ENCODE data around the gene MGAT3. TPM values are rescaled to one million over a fixed set of nuclear protein-coding genes. Genes with fewer than 3 reads are reported as not detected.
A peak's percentile ranks its signal among the peaks of the same experiment; 100 is the strongest.
"Not testable (repeated sequence)": the region's sequence is repeated elsewhere in the genome, so short reads cannot be mapped to it uniquely, and the experiment has no call there.

The MGAT3 gene
- total and polyA plus RNA-seq, 2 donors, result 4.2 to 4.8 TPM

- Histone ChIP-seq H3K4me3 (ENCODE audit: low read depth, low read length) (peak within 1 kb of the TSS; percentile 91), H3K4me1 (ENCODE audit: insufficient read depth) (peaks cover 4% of the 10 kb centered on the region), H3K27ac (ENCODE audit: low read depth) (peak within 1 kb of the TSS; percentile 84), H3K36me3 (ENCODE audit: insufficient read depth) (no peaks in the 10 kb centered on the region)
- under 1% methylated on average over 58 of the region's 58 CpGs for WGBS
- DNase-seq (ENCODE audit: extremely low spot score), result peak; percentile 93
Observed at GRCh38 chr22:39502109-39502788, 45.4 kb downstream of the MGAT3 start, which contains the start of gene MIEF1. Gene MIEF1 (plus strand): TSS chr22:39502290. CDS start chr22:39511295, 9,005 bp downstream.

GRCh38 chr22:39502789-39503409 is 46.1 kb downstream of the MGAT3 start:
- Histone ChIP-seq H3K4me3 (ENCODE audit: low read depth, low read length) (peak overlapping the region; percentile 91), H3K36me3 (ENCODE audit: insufficient read depth) (no peaks in the 10 kb centered on the region), H3K4me1 (ENCODE audit: insufficient read depth) (peaks cover 4% of the 10 kb centered on the region), H3K27ac (ENCODE audit: low read depth) (no peak overlapping the region)
- no peak for DNase-seq (ENCODE audit: extremely low spot score)
- WGBS, result 10% methylated on average over 18 of the region's 18 CpGs

GRCh38 chr22:39503630-39504029 is 46.8 kb downstream of the MGAT3 start:
- WGBS, result 58% methylated on average over 6 of the region's 6 CpGs
- H3K4me1 ChIP-seq (ENCODE audit: insufficient read depth), result peaks cover 4% of the 10 kb centered on the region
- no peak overlapping the region for H3K27ac ChIP-seq (ENCODE audit: low read depth)
- no peak overlapping the region for H3K4me3 ChIP-seq (ENCODE audit: low read depth, low read length)
- DNase-seq (ENCODE audit: extremely low spot score), result no peak
- H3K36me3 ChIP-seq (ENCODE audit: insufficient read depth), result no peaks in the 10 kb centered on the region

GRCh38 chr22:39504071-39504470 is 47.3 kb downstream of the MGAT3 start:
- no peak for DNase-seq (ENCODE audit: extremely low spot score)
- Histone ChIP-seq H3K27ac (ENCODE audit: low read depth) (no peak overlapping the region), H3K36me3 (ENCODE audit: insufficient read depth) (no peaks in the 10 kb centered on the region), H3K4me1 (ENCODE audit: insufficient read depth) (peaks cover 4% of the 10 kb centered on the region), H3K4me3 (ENCODE audit: low read depth, low read length) (no peak overlapping the region)
- WGBS, result 93% methylated on average over 16 of the region's 16 CpGs

- not testable (repeated sequence) for DNase-seq (ENCODE audit: extremely low spot score)
Observed at GRCh38 chr22:39507021-39507420, 50.2 kb downstream of the MGAT3 start.

GRCh38 chr22:39508393-39508792 is 51.6 kb downstream of the MGAT3 start:
- H3K36me3 ChIP-seq (ENCODE audit: insufficient read depth), result peaks cover 2% of the 10 kb centered on the region
- H3K4me1 ChIP-seq (ENCODE audit: insufficient read depth), result no peaks in the 10 kb centered on the region
- no peak overlapping the region for H3K4me3 ChIP-seq (ENCODE audit: low read depth, low read length)
- no peak overlapping the region for H3K27ac ChIP-seq (ENCODE audit: low read depth)
- DNase-seq (ENCODE audit: extremely low spot score), result no peak
- WGBS, result 73% methylated on average over 4 of the region's 4 CpGs

More at GRCh38 chr22:39507021-39507420, 50.2 kb downstream of the MGAT3 start:
- H3K36me3 ChIP-seq (ENCODE audit: insufficient read depth); H3K27ac ChIP-seq (ENCODE audit: low read depth); H3K4me3 ChIP-seq (ENCODE audit: low read depth, low read length); H3K4me1 ChIP-seq (ENCODE audit: insufficient read depth): not testable (repeated sequence)
- 81% methylated on average over 10 of the region's 10 CpGs for WGBS

- 91% methylated on average over 4 of the region's 4 CpGs for WGBS
- DNase-seq (ENCODE audit: extremely low spot score), result no peak
- H3K36me3 ChIP-seq (ENCODE audit: insufficient read depth), result peaks cover 2% of the 10 kb centered on the region
Observed at GRCh38 chr22:39510529-39511149, 53.8 kb downstream of the MGAT3 start.

GRCh38 chr22:39511226-39511625 is 54.4 kb downstream of the MGAT3 start:
- Histone ChIP-seq H3K36me3 (ENCODE audit: insufficient read depth) (peaks cover 2% of the 10 kb centered on the region), H3K27ac (ENCODE audit: low read depth) (no peak overlapping the region), H3K4me3 (ENCODE audit: low read depth, low read length) (no peak overlapping the region), H3K4me1 (ENCODE audit: insufficient read depth) (no peaks in the 10 kb centered on the region)
- WGBS, result 94% methylated on average over 13 of the region's 13 CpGs
- DNase-seq (ENCODE audit: extremely low spot score), result no peak

More at GRCh38 chr22:39510529-39511149, 53.8 kb downstream of the MGAT3 start:
- H3K4me3 ChIP-seq (ENCODE audit: low read depth, low read length), result no peak overlapping the region
- no peaks in the 10 kb centered on the region for H3K4me1 ChIP-seq (ENCODE audit: insufficient read depth)
- no peak overlapping the region for H3K27ac ChIP-seq (ENCODE audit: low read depth)

GRCh38 chr22:39512026-39512425 is 55.2 kb downstream of the MGAT3 start:
- 90% methylated on average over 10 of the region's 10 CpGs for WGBS
- peaks cover 2% of the 10 kb centered on the region for H3K36me3 ChIP-seq (ENCODE audit: insufficient read depth)

GRCh38 chr22:39513791-39514190 is 57.0 kb downstream of the MGAT3 start:
- Histone ChIP-seq H3K4me1 (ENCODE audit: insufficient read depth) (no peaks in the 10 kb centered on the region), H3K4me3 (ENCODE audit: low read depth, low read length) (no peak overlapping the region), H3K27ac (ENCODE audit: low read depth) (no peak overlapping the region), H3K36me3 (ENCODE audit: insufficient read depth) (peaks cover 2% of the 10 kb centered on the region)
- no peak for DNase-seq (ENCODE audit: extremely low spot score)
- 93% methylated on average over 18 of the region's 18 CpGs for WGBS

More at GRCh38 chr22:39512026-39512425, 55.2 kb downstream of the MGAT3 start:
- Histone ChIP-seq H3K4me1 (ENCODE audit: insufficient read depth) (no peaks in the 10 kb centered on the region), H3K27ac (ENCODE audit: low read depth) (no peak overlapping the region), H3K4me3 (ENCODE audit: low read depth, low read length) (no peak overlapping the region)
- DNase-seq (ENCODE audit: extremely low spot score), result no peak

- WGBS, result 48% methylated on average over 8 of the region's 8 CpGs
- no peak for DNase-seq (ENCODE audit: extremely low spot score)
Observed at GRCh38 chr22:39514373-39514973, 57.7 kb downstream of the MGAT3 start.

GRCh38 chr22:39515266-39516050 is 58.6 kb downstream of the MGAT3 start:
- Histone ChIP-seq H3K27ac (ENCODE audit: low read depth) (no peak overlapping the region), H3K36me3 (ENCODE audit: insufficient read depth) (peaks cover 2% of the 10 kb centered on the region), H3K4me1 (ENCODE audit: insufficient read depth) (no peaks in the 10 kb centered on the region), H3K4me3 (ENCODE audit: low read depth, low read length) (no peak overlapping the region)
- WGBS, result 90% methylated on average over 12 of the region's 12 CpGs
- no peak for DNase-seq (ENCODE audit: extremely low spot score)

More at GRCh38 chr22:39514373-39514973, 57.7 kb downstream of the MGAT3 start:
- Histone ChIP-seq H3K4me1 (ENCODE audit: insufficient read depth) (no peaks in the 10 kb centered on the region), H3K36me3 (ENCODE audit: insufficient read depth) (peaks cover 2% of the 10 kb centered on the region), H3K4me3 (ENCODE audit: low read depth, low read length) (no peak overlapping the region), H3K27ac (ENCODE audit: low read depth) (no peak overlapping the region)

GRCh38 chr22:39517470-39517869 is 60.7 kb downstream of the MGAT3 start:
- no peak overlapping the region for H3K4me3 ChIP-seq (ENCODE audit: low read depth, low read length)
- H3K27ac ChIP-seq (ENCODE audit: low read depth), result no peak overlapping the region
- DNase-seq (ENCODE audit: extremely low spot score), result no peak
- WGBS, result 84% methylated on average over 3 of the region's 3 CpGs
- H3K36me3 ChIP-seq (ENCODE audit: insufficient read depth), result no peaks in the 10 kb centered on the region
- no peaks in the 10 kb centered on the region for H3K4me1 ChIP-seq (ENCODE audit: insufficient read depth)

Data from urinary bladder (tissue), 4 donors.